Measurements from ENCODE around the gene INAFM1.

INAFM1 gene

DNA sequence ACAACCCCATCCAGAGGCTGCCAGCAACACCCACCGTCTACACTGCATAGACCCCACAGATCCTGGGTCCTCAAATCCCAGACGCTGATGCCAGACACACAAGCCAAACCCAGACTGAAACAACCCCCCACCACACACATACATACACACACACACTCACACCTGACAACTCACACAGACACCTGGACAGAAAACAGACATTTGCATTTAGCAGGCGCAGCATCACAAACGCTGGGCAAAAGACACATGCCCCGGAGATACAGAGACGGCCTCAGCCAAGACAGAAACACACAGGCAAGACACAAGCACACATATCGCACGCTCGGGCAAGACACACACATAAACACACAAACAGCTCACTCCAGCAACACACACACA lies 45.0 kb upstream of the INAFM1 start (continued):
- TF ChIP-seq ZBTB17 (tag by site-specific recombination; IDR thresholded peaks at IDR 0.05) (peak; percentile 8; the same call in 1 of the 2 replicates), ZNF501 (tag by site-specific recombination; IDR thresholded peaks at IDR 0.05) (peak; percentile 47; the same call in 1 of the 2 replicates), ZNF426 (tag by site-specific recombination; IDR thresholded peaks at IDR 0.05) (no peak), ZNF335 (tag by site-specific recombination; conservative IDR thresholded peaks at IDR 0.05) (peak; percentile 85), ZBTB21 (tag by site-specific recombination; IDR thresholded peaks at IDR 0.05) (no peak), ZNF121 (tag by site-specific recombination; IDR thresholded peaks at IDR 0.05) (peak; percentile 13; the same call in 1 of the 2 replicates), TRIM28 (IDR thresholded peaks at IDR 0.05; ENCODE audit: borderline replicate concordance, low read length) (no peak), ZNF561 (tag by site-specific recombination; IDR thresholded peaks at IDR 0.05; ENCODE audit: borderline replicate concordance) (no peak), ZNF610 (tag by site-specific recombination; IDR thresholded peaks at IDR 0.05; ENCODE audit: borderline replicate concordance) (no peak), ZNF555 (tag by site-specific recombination; conservative IDR thresholded peaks at IDR 0.05) (no peak), IKZF3 (tag by site-specific recombination; IDR thresholded peaks at IDR 0.05) (no peak), ZNF623 (tag by site-specific recombination; IDR thresholded peaks at IDR 0.05) (no peak), ZNF394 (tag by site-specific recombination; IDR thresholded peaks at IDR 0.05; ENCODE audit: borderline replicate concordance) (no peak), ZNF248 (tag by site-specific recombination; IDR thresholded peaks at IDR 0.05) (no peak), GLIS2 (tag by site-specific recombination; IDR thresholded peaks at IDR 0.05) (no peak), ZFHX2 (tag by site-specific recombination; conservative IDR thresholded peaks at IDR 0.05) (no peak), REPIN1 (tag by site-specific recombination; IDR thresholded peaks at IDR 0.05; ENCODE audit: low read depth) (peak; percentile 79; the same call in 1 of the 2 replicates), HOXC10 (CRISPR knock-in tag; IDR thresholded peaks at IDR 0.05) (no peak), ZNF510 (tag by site-specific recombination; IDR thresholded peaks at IDR 0.05; ENCODE audit: insufficient replicate concordance) (no peak), BCL11B (tag by site-specific recombination; IDR thresholded peaks at IDR 0.05; ENCODE audit: low read depth) (0 out of 2 replicates have a peak, but pooled peaks have one; percentile 56)
- TF ChIP-seq, protein P1, sequence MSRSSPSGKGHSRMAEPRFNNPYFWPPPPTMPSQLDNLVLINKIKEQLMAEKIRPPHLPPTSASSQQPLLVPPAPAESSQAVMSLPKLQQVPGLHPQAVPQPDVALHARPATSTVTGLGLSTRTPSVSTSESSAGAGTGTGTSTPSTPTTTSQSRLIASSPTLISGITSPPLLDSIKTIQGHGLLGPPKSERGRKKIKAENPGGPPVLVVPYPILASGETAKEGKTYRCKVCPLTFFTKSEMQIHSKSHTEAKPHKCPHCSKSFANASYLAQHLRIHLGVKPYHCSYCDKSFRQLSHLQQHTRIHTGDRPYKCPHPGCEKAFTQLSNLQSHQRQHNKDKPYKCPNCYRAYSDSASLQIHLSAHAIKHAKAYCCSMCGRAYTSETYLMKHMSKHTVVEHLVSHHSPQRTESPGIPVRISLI (tag by site-specific recombination; IDR thresholded peaks at IDR 0.05): no peak
- TF ChIP-seq, protein P2, sequence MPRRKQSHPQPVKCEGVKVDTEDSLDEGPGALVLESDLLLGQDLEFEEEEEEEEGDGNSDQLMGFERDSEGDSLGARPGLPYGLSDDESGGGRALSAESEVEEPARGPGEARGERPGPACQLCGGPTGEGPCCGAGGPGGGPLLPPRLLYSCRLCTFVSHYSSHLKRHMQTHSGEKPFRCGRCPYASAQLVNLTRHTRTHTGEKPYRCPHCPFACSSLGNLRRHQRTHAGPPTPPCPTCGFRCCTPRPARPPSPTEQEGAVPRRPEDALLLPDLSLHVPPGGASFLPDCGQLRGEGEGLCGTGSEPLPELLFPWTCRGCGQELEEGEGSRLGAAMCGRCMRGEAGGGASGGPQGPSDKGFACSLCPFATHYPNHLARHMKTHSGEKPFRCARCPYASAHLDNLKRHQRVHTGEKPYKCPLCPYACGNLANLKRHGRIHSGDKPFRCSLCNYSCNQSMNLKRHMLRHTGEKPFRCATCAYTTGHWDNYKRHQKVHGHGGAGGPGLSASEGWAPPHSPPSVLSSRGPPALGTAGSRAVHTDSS (tag by site-specific recombination; IDR thresholded peaks at IDR 0.05): no peak
- TF ChIP-seq, protein P3, sequence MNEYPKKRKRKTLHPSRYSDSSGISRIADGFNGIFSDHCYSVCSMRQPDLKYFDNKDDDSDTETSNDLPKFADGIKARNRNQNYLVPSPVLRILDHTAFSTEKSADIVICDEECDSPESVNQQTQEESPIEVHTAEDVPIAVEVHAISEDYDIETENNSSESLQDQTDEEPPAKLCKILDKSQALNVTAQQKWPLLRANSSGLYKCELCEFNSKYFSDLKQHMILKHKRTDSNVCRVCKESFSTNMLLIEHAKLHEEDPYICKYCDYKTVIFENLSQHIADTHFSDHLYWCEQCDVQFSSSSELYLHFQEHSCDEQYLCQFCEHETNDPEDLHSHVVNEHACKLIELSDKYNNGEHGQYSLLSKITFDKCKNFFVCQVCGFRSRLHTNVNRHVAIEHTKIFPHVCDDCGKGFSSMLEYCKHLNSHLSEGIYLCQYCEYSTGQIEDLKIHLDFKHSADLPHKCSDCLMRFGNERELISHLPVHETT (tag by site-specific recombination; IDR thresholded peaks at IDR 0.05): no peak
- TF ChIP-seq, protein P4, sequence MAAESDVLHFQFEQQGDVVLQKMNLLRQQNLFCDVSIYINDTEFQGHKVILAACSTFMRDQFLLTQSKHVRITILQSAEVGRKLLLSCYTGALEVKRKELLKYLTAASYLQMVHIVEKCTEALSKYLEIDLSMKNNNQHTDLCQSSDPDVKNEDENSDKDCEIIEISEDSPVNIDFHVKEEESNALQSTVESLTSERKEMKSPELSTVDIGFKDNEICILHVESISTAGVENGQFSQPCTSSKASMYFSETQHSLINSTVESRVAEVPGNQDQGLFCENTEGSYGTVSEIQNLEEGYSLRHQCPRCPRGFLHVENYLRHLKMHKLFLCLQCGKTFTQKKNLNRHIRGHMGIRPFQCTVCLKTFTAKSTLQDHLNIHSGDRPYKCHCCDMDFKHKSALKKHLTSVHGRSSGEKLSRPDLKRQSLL (tag by site-specific recombination; IDR thresholded peaks at IDR 0.05): no peak
- TF ChIP-seq, protein P5, sequence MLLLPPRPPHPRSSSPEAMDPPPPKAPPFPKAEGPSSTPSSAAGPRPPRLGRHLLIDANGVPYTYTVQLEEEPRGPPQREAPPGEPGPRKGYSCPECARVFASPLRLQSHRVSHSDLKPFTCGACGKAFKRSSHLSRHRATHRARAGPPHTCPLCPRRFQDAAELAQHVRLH (tag by site-specific recombination; IDR thresholded peaks at IDR 0.05): no peak
- TF ChIP-seq, protein P6, sequence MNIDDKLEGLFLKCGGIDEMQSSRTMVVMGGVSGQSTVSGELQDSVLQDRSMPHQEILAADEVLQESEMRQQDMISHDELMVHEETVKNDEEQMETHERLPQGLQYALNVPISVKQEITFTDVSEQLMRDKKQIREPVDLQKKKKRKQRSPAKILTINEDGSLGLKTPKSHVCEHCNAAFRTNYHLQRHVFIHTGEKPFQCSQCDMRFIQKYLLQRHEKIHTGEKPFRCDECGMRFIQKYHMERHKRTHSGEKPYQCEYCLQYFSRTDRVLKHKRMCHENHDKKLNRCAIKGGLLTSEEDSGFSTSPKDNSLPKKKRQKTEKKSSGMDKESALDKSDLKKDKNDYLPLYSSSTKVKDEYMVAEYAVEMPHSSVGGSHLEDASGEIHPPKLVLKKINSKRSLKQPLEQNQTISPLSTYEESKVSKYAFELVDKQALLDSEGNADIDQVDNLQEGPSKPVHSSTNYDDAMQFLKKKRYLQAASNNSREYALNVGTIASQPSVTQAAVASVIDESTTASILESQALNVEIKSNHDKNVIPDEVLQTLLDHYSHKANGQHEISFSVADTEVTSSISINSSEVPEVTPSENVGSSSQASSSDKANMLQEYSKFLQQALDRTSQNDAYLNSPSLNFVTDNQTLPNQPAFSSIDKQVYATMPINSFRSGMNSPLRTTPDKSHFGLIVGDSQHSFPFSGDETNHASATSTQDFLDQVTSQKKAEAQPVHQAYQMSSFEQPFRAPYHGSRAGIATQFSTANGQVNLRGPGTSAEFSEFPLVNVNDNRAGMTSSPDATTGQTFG (tag by site-specific recombination; IDR thresholded peaks at IDR 0.05; ENCODE audit: borderline replicate concordance): 0 out of 2 replicates have a peak, but pooled peaks have one; percentile 5
- TF ChIP-seq, protein P7, sequence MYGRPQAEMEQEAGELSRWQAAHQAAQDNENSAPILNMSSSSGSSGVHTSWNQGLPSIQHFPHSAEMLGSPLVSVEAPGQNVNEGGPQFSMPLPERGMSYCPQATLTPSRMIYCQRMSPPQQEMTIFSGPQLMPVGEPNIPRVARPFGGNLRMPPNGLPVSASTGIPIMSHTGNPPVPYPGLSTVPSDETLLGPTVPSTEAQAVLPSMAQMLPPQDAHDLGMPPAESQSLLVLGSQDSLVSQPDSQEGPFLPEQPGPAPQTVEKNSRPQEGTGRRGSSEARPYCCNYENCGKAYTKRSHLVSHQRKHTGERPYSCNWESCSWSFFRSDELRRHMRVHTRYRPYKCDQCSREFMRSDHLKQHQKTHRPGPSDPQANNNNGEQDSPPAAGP (tag by site-specific recombination; IDR thresholded peaks at IDR 0.05): no peak
- TF ChIP-seq, protein P8, sequence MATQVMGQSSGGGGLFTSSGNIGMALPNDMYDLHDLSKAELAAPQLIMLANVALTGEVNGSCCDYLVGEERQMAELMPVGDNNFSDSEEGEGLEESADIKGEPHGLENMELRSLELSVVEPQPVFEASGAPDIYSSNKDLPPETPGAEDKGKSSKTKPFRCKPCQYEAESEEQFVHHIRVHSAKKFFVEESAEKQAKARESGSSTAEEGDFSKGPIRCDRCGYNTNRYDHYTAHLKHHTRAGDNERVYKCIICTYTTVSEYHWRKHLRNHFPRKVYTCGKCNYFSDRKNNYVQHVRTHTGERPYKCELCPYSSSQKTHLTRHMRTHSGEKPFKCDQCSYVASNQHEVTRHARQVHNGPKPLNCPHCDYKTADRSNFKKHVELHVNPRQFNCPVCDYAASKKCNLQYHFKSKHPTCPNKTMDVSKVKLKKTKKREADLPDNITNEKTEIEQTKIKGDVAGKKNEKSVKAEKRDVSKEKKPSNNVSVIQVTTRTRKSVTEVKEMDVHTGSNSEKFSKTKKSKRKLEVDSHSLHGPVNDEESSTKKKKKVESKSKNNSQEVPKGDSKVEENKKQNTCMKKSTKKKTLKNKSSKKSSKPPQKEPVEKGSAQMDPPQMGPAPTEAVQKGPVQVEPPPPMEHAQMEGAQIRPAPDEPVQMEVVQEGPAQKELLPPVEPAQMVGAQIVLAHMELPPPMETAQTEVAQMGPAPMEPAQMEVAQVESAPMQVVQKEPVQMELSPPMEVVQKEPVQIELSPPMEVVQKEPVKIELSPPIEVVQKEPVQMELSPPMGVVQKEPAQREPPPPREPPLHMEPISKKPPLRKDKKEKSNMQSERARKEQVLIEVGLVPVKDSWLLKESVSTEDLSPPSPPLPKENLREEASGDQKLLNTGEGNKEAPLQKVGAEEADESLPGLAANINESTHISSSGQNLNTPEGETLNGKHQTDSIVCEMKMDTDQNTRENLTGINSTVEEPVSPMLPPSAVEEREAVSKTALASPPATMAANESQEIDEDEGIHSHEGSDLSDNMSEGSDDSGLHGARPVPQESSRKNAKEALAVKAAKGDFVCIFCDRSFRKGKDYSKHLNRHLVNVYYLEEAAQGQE (tag by site-specific recombination; IDR thresholded peaks at IDR 0.05): no peak
